ENCODE results near the gene IL2RA. TPM values are rescaled to one million over a fixed set of nuclear protein-coding genes. Genes with fewer than 3 reads are reported as not detected.

IL2RA gene
- total RNA-seq, 3 donors from 2014 or later (not counting 1 experiment from before 2014, with no cell fraction given) = 3.4 to 11.2 (median 3.7) TPM

GRCh38 chr10:6102128-6102527 lies 40.0 kb upstream of the IL2RA start:
- TF ChIP-seq CTCF (IDR thresholded peaks at IDR 0.05) = no peak

DNA sequence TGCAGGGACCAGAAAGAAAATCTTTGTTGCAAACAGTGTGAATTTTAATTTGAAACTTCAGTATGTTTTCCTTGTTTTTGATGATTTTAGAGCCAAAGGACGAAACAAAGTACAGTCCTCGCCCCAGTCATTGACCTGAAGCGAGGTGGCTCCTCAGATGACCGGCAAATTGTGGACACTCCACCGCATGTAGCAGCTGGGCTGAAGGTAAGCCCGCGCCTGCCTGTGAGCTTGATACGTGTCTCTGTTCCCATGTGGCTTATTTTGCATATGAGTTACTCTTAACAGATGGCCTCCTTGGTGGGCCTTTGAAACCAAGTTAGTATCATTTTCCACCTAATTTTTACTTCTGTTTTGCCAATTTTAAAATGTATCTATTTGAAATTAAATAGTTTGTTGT lies 39.0 kb upstream of the IL2RA start:
- H3K27ac Mint-ChIP-seq = peak overlapping the region in 1 of 2 donors; percentile 56

More at GRCh38 chr10:6102128-6102527, 40.0 kb upstream of the IL2RA start:
- no peaks in the 10 kb centered on the region for H3K4me1 ChIP-seq (ENCODE audit: control insufficient read depth, insufficient read depth, low read length)
- H3K4me3 ChIP-seq (ENCODE audit: low read length) = no peak overlapping the region
- peaks cover 51% of the 10 kb centered on the region for H3K36me3 ChIP-seq (ENCODE audit: control insufficient read depth, insufficient read depth, low read length)
- no peaks in the 10 kb centered on the region for H3K9me3 ChIP-seq (ENCODE audit: control insufficient read depth, insufficient read depth, low read length)
- DNase-seq (no peak), ATAC-seq (no peak)
- peaks cover 13% of the 10 kb centered on the region for H3K36me3 Mint-ChIP-seq
- H3K27me3 ChIP-seq (ENCODE audit: control insufficient read depth, insufficient read depth, low read length) = no peaks in the 10 kb centered on the region
- H3K27ac Mint-ChIP-seq = peak overlapping the region in 1 of 2 donors; percentile 57
- over 99% methylated on average over 8 of the region's 8 CpGs for WGBS (ENCODE audit: insufficient coverage)
- no peak overlapping the region for H3K27ac ChIP-seq (ENCODE audit: low read length)
- no peak overlapping the region for H3K4me3 Mint-ChIP-seq
- H3K4me1 Mint-ChIP-seq = peaks cover 11 to 23% of the 10 kb centered on the region in 2 donors
- H3K27me3 Mint-ChIP-seq (ENCODE audit: low read depth in 2 of 2) = no peaks in the 10 kb centered on the region
- intact Hi-C loops (cut with micrococcal nuclease) = loop anchor here (10.0 kb wide), 1 partner anchor 103 kb away; the partner anchor contains the start of gene PFKFB3
- no peaks in the 10 kb centered on the region for H3K9me3 Mint-ChIP-seq

DNA sequence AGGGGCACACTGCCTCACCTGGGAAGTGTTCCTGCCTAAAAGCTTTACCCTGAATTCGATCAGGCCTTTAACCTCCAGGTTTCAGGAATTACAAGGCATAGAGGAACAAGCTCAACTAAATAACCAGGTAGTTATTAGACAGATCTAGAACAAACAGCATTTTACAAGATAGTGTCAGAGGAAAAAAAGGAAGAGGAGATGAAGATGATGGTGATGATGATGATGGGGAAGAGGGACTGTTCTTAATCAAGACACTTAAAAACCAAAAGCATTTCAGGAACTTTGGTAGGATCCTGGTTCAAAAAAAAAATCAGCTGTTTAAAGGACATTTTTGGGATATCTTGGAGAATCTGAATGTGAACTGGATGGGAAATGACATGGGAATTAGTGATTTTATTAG lies 38.2 kb upstream of the IL2RA start:
- DNase-seq (no peak), ATAC-seq (no peak)
- H3K27me3 ChIP-seq (ENCODE audit: control insufficient read depth, insufficient read depth, low read length) = no peaks in the 10 kb centered on the region
- H3K4me3 ChIP-seq (ENCODE audit: low read length) = no peak overlapping the region
- intact Hi-C loops (cut with micrococcal nuclease) = loop anchor here (10.0 kb wide), 1 partner anchor 104 kb away; the partner anchor contains the start of gene PFKFB3
- H3K9me3 ChIP-seq (ENCODE audit: control insufficient read depth, insufficient read depth, low read length) = no peaks in the 10 kb centered on the region
- no peaks in the 10 kb centered on the region for H3K4me1 ChIP-seq (ENCODE audit: control insufficient read depth, insufficient read depth, low read length)
- peaks cover 40% of the 10 kb centered on the region for H3K36me3 ChIP-seq (ENCODE audit: control insufficient read depth, insufficient read depth, low read length)
- peaks cover 15 to 27% of the 10 kb centered on the region in 2 donors for H3K4me1 Mint-ChIP-seq
- peak overlapping the region in 1 of 2 donors; percentile 22 for H3K27ac Mint-ChIP-seq
- no peaks in the 10 kb centered on the region for H3K9me3 Mint-ChIP-seq
- H3K4me3 Mint-ChIP-seq = no peak overlapping the region
- TF ChIP-seq CTCF (IDR thresholded peaks at IDR 0.05) = no peak
- H3K36me3 Mint-ChIP-seq = peaks cover 13% of the 10 kb centered on the region
- no peak overlapping the region for H3K27ac ChIP-seq (ENCODE audit: low read length)
- H3K27me3 Mint-ChIP-seq (ENCODE audit: low read depth in 2 of 2) = no peaks in the 10 kb centered on the region
- 100% methylated on average over 1 of the region's 1 CpG for WGBS (ENCODE audit: insufficient coverage)

More for the DNA sequence above, 39.0 kb upstream of the IL2RA start:
- H3K9me3 ChIP-seq (ENCODE audit: control insufficient read depth, insufficient read depth, low read length) = no peaks in the 10 kb centered on the region
- 90% methylated on average over 8 of the region's 8 CpGs for WGBS (ENCODE audit: insufficient coverage)
- ATAC-seq (no peak), DNase-seq (no peak)
- no peak overlapping the region for H3K4me3 ChIP-seq (ENCODE audit: low read length)
- H3K27ac ChIP-seq (ENCODE audit: low read length) = no peak overlapping the region
- no peaks in the 10 kb centered on the region for H3K4me1 ChIP-seq (ENCODE audit: control insufficient read depth, insufficient read depth, low read length)
- no peaks in the 10 kb centered on the region for H3K27me3 ChIP-seq (ENCODE audit: control insufficient read depth, insufficient read depth, low read length)
- Mint-ChIP-seq H3K4me1 (peaks cover 11 to 25% of the 10 kb centered on the region in 2 donors), H3K9me3 (no peaks in the 10 kb centered on the region), H3K36me3 (peaks cover 13% of the 10 kb centered on the region), H3K4me3 (no peak overlapping the region), H3K27me3 (ENCODE audit: low read depth in 2 of 2) (no peaks in the 10 kb centered on the region)
- intact Hi-C loops (cut with micrococcal nuclease) = loop anchor here (10.0 kb wide), 1 partner anchor 104 kb away; the partner anchor contains the start of gene PFKFB3
- peaks cover 44% of the 10 kb centered on the region for H3K36me3 ChIP-seq (ENCODE audit: control insufficient read depth, insufficient read depth, low read length)
- no peak for TF ChIP-seq CTCF (IDR thresholded peaks at IDR 0.05)

GRCh38 chr10:6098156-6098555 lies 36.0 kb upstream of the IL2RA start:
- Histone ChIP-seq H3K9me3 (ENCODE audit: control insufficient read depth, insufficient read depth, low read length) (no peaks in the 10 kb centered on the region), H3K36me3 (ENCODE audit: control insufficient read depth, insufficient read depth, low read length) (peaks cover 35% of the 10 kb centered on the region), H3K27ac (ENCODE audit: low read length) (no peak overlapping the region), H3K4me1 (ENCODE audit: control insufficient read depth, insufficient read depth, low read length) (no peaks in the 10 kb centered on the region), H3K4me3 (ENCODE audit: low read length) (no peak overlapping the region), H3K27me3 (ENCODE audit: control insufficient read depth, insufficient read depth, low read length) (no peaks in the 10 kb centered on the region)
- no peak overlapping the region for H3K27ac Mint-ChIP-seq
- ATAC-seq (no peak), DNase-seq (no peak)
- peaks cover 29 to 36% of the 10 kb centered on the region in 2 donors for H3K4me1 Mint-ChIP-seq
- H3K4me3 Mint-ChIP-seq = no peak overlapping the region
- no peaks in the 10 kb centered on the region for H3K27me3 Mint-ChIP-seq (ENCODE audit: low read depth in 2 of 2)
- no peak for TF ChIP-seq CTCF (IDR thresholded peaks at IDR 0.05)
- H3K9me3 Mint-ChIP-seq = no peaks in the 10 kb centered on the region
- peaks cover 13% of the 10 kb centered on the region for H3K36me3 Mint-ChIP-seq
- intact Hi-C loops (cut with micrococcal nuclease) = no loop called here
- WGBS (ENCODE audit: insufficient coverage) = 99% methylated on average over 6 of the region's 7 CpGs

Measured in natural killer cell (primary cell).